Spleen (tissue), 11 donors: Measurements from ENCODE around the gene ATAD1. TPM values are rescaled to one million over a fixed set of nuclear protein-coding genes. Genes with fewer than 3 reads are reported as not detected.
"Not testable (repeated sequence)": the region's sequence is repeated elsewhere in the genome, so short reads cannot be mapped to it uniquely, and the experiment has no call there.

ENCODE experiments used
- DNase-seq: peaks from one replicate; pipeline ENCODE4 v3.0.0-alpha.2; 2020
- H3K27ac ChIP-seq, 8 donors: fragments of 200-600 bp; sonication (generic) in 7 of 8; 1 replicate in 4 of 8; 2 replicates in 4 of 8; pipeline versions ENCODE4 v1.5.0 to v1.8.0; 2016 to 2021; ENCODE audit warnings: inconsistent platforms in 4 of 8, mild to moderate bottlenecking in 4 of 8, moderate library complexity in 1 of 8
- H3K27me3 ChIP-seq, 7 donors: fragments of 200-600 bp; sonication (generic) in 6 of 7; replicated peaks in 1 of 7; 1 replicate in 4 of 7; 2 replicates in 3 of 7; pipeline versions ENCODE4 v1.5.0 to v1.8.0; 2016 to 2021; ENCODE audit warnings: inconsistent platforms in 3 of 7, mild to moderate bottlenecking in 1 of 7
- H3K36me3 ChIP-seq, 6 donors: fragments of 200-600 bp; sonication (generic) in 5 of 6; 1 replicate in 4 of 6; 2 replicates in 2 of 6; pipeline versions ENCODE4 v1.5.0 to v1.8.0; 2016 to 2021; ENCODE audit warnings: inconsistent platforms in 2 of 6
- H3K4me1 ChIP-seq, 6 donors: fragments of 200-600 bp; sonication (generic) in 5 of 6; 1 replicate in 3 of 6; 2 replicates in 3 of 6; pipeline versions ENCODE4 v1.5.0 to v1.8.0; 2016 to 2021; ENCODE audit warnings: inconsistent platforms in 3 of 6
- H3K4me3 ChIP-seq, 8 donors: fragments of 200-600 bp; sonication (generic) in 7 of 8; 1 replicate in 4 of 8; 2 replicates in 4 of 8; pipeline versions ENCODE4 v1.5.0 to v1.8.0; 2016 to 2021; ENCODE audit warnings: inconsistent platforms in 4 of 8, mild to moderate bottlenecking in 4 of 8, moderate library complexity in 2 of 8
- H3K9me3 ChIP-seq, 8 donors: fragments of 200-600 bp; sonication (generic) in 7 of 8; 1 replicate in 4 of 8; 2 replicates in 4 of 8; pipeline versions ENCODE4 v1.5.0 to v1.8.0; 2016 to 2021; ENCODE audit warnings: inconsistent platforms in 4 of 8
- CTCF ChIP-seq, 11 experiments: fragments of 200-600 bp in 7 of 11; fragments of 450-650 bp in 4 of 11; sonication (generic) in 4 of 11; IDR thresholded peaks in 8 of 11; conservative IDR thresholded peaks in 3 of 11; 1 replicate in 7 of 11; 2 replicates in 4 of 11; pipeline versions ENCODE4 v1.4.0 to v1.8.0; 2016 to 2021; ENCODE audit warnings: antibody characterized with exemption in 11 of 11, inconsistent platforms in 4 of 11, mild to moderate bottlenecking in 1 of 11
- POLR2A ChIP-seq, 3 donors: fragments of 450-650 bp; IDR thresholded peaks; one replicate each; pipeline ENCODE4 v1.5.1; 2017; ENCODE audit warnings: antibody characterized with exemption in 3 of 3, mild to moderate bottlenecking in 1 of 3
- POLR2AphosphoS5 ChIP-seq, 3 donors: sonication (generic); formaldehyde crosslinking; IDR thresholded peaks; one replicate each; pipeline ENCODE4 v1.5.1; 2017; ENCODE audit warnings: antibody characterized with exemption in 3 of 3
- WGBS, 5 donors: extraction: QIAGEN DNeasy Blood & Tissue Kit in 3 of 5; methylation state at CpG; one replicate each; pipeline versions ENCODE4 v1.1.5 to v1.1.7; 2013 to 2018; 5-methylcytosine and 5-hydroxymethylcytosine counted together
- intact Hi-C: fragments of 100-400 bp; cut with DNase I; formaldehyde crosslinking; loops from one replicate; pipeline ENCODE4 v1.15.0; 2023; ENCODE audit warnings: low total_unique reads
- polyA plus RNA-seq, 3 donors: library from polyadenylated mRNA; stranded (reverse); fragments of 200-250 nt; gene quantifications; one replicate each; pipeline ENCODE4 v1.2.1, GENCODE V29; 2013
- total RNA-seq, 7 donors: library from RNA; depleted of rRNA in 3 of 7; stranded (reverse); fragments of >200 nt in 3 of 7; fragmentation: NEBNext Ultra II Directional in 4 of 7; extraction: Animal tissue kit (Norgen Biotek cat#: 25700) in 4 of 7; gene quantifications; one replicate each; pipeline versions ENCODE4 v1.1.0 to v1.2.1, GENCODE V29; 2016 to 2021
- donor health status: healthy with polysubstance abuse.
- donor health status: DM: no; HTN: no; CAD: no; lungs with moderate emphysema.
- donor health status: DM: no; HTN: no; CAD: no.
- donor health status: Bipolar disorder and iron deficiency.
- donor health status: healthy.
- donor health status: DM: no; HTN: no; CAD: no.
- donor health status: DM: yes; HTN: yes; CAD: no.

Gene ATAD1
- total and polyA plus RNA-seq, 10 donors, result 8.7 to 49.4 (median 32.3) TPM

GRCh38 chr10:87849001-87849400, 31.0 kb upstream of the ATAD1 start:
- Histone ChIP-seq H3K27ac (no peak overlapping the region), H3K36me3 (no peaks in the 10 kb centered on the region), H3K27me3 (no peaks in the 10 kb centered on the region), H3K9me3 (no peaks in the 10 kb centered on the region), H3K4me1 (peaks cover 0 to 9% (median 1%) of the 10 kb centered on the region in 6 donors), H3K4me3 (no peak overlapping the region)
- intact Hi-C loops, result loop anchor here (5.0 kb wide), 1 partner anchor 703 kb away; no protein-coding TSS in a partner anchor
- no peak for TF ChIP-seq CTCF (IDR thresholded peaks at IDR 0.05 in 8 of 11, conservative IDR thresholded peaks at IDR 0.05 in 3 of 11)
- no peak for TF ChIP-seq POLR2A (IDR thresholded peaks at IDR 0.05)
- TF ChIP-seq POLR2AphosphoS5 (IDR thresholded peaks at IDR 0.05), result no peak
- DNase-seq, result no peak

- H3K9me3 ChIP-seq, result no peaks in the 10 kb centered on the region
- no peak for DNase-seq
- H3K27ac ChIP-seq, result no peak overlapping the region
- peaks cover 0 to 9% (median 1%) of the 10 kb centered on the region in 6 donors for H3K4me1 ChIP-seq
- H3K36me3 ChIP-seq, result no peaks in the 10 kb centered on the region
- TF ChIP-seq POLR2AphosphoS5 (IDR thresholded peaks at IDR 0.05) (no peak), POLR2A (IDR thresholded peaks at IDR 0.05) (no peak), CTCF (IDR thresholded peaks at IDR 0.05 in 8 of 11, conservative IDR thresholded peaks at IDR 0.05 in 3 of 11) (no peak)
- intact Hi-C loops, result loop anchor here (5.0 kb wide), 1 partner anchor 705 kb away; no protein-coding TSS in a partner anchor
- H3K27me3 ChIP-seq, result no peaks in the 10 kb centered on the region
- no peak overlapping the region for H3K4me3 ChIP-seq
Measured at GRCh38 chr10:87847550-87847949, 29.5 kb upstream of the ATAD1 start.

GRCh38 chr10:87846711-87847110, 28.7 kb upstream of the ATAD1 start:
- H3K9me3 ChIP-seq, H3K27ac ChIP-seq, H3K4me3 ChIP-seq, H3K36me3 ChIP-seq, H3K27me3 ChIP-seq, H3K4me1 ChIP-seq, DNase-seq: not testable (repeated sequence)
- intact Hi-C loops, result loop anchor here (5.0 kb wide), 1 partner anchor 706 kb away; no protein-coding TSS in a partner anchor
- 83 to 94% (median 87%) methylated on average over 8 of the region's 8 CpGs for WGBS, 5 donors

- no peaks in the 10 kb centered on the region for H3K36me3 ChIP-seq
- no peaks in the 10 kb centered on the region for H3K27me3 ChIP-seq
- TF ChIP-seq POLR2AphosphoS5 (IDR thresholded peaks at IDR 0.05) (no peak), CTCF (IDR thresholded peaks at IDR 0.05 in 8 of 11, conservative IDR thresholded peaks at IDR 0.05 in 3 of 11) (no peak), POLR2A (IDR thresholded peaks at IDR 0.05) (no peak)
- intact Hi-C loops, result loop anchor here (5.0 kb wide), 1 partner anchor 706 kb away; no protein-coding TSS in a partner anchor
- WGBS, 5 donors, result 81 to 87% (median 84%) methylated on average over 7 of the region's 7 CpGs
- H3K9me3 ChIP-seq, result no peaks in the 10 kb centered on the region
- no peak for DNase-seq
- peaks cover 0 to 7% (median under 1%) of the 10 kb centered on the region in 6 donors for H3K4me1 ChIP-seq
- H3K27ac ChIP-seq, result no peak overlapping the region
- no peak overlapping the region for H3K4me3 ChIP-seq
Measured at GRCh38 chr10:87846023-87846422, 28.0 kb upstream of the ATAD1 start.

- Histone ChIP-seq H3K4me1 (peaks cover 0 to 3% (median 0%) of the 10 kb centered on the region in 6 donors), H3K36me3 (no peaks in the 10 kb centered on the region), H3K4me3 (no peak overlapping the region), H3K27ac (no peak overlapping the region), H3K27me3 (no peaks in the 10 kb centered on the region), H3K9me3 (no peaks in the 10 kb centered on the region)
- 92 to 96% (median 93%) methylated on average over 3 of the region's 3 CpGs for WGBS, 5 donors
- TF ChIP-seq POLR2A (IDR thresholded peaks at IDR 0.05) (no peak), CTCF (IDR thresholded peaks at IDR 0.05 in 8 of 11, conservative IDR thresholded peaks at IDR 0.05 in 3 of 11) (no peak), POLR2AphosphoS5 (IDR thresholded peaks at IDR 0.05) (no peak)
- no peak for DNase-seq
- intact Hi-C loops, result loop anchor here (5.0 kb wide), 1 partner anchor 707 kb away; no protein-coding TSS in a partner anchor
Measured at GRCh38 chr10:87845624-87845998, 27.6 kb upstream of the ATAD1 start.
